Breast epithelium (tissue), 3 donors: Measurements from ENCODE around the gene TNN.

ENCODE experiments used
- POLR2A ChIP-seq: fragments of 450-650 bp; IDR thresholded peaks from one replicate; pipeline ENCODE4 v1.6.1; 2016; ENCODE audit warnings: antibody characterized with exemption, mild to moderate bottlenecking, moderate library complexity
- POLR2AphosphoS5 ChIP-seq, 3 donors: sonication (generic); formaldehyde crosslinking; IDR thresholded peaks; one replicate each; pipeline ENCODE4 v1.6.1; 2017; ENCODE audit warnings: antibody characterized with exemption in 3 of 3
- TF ChIP-seq, protein P1 (sequence below), 3 donors: fragments of 450-650 bp; IDR thresholded peaks; one replicate each; pipeline ENCODE4 v1.5.1; 2016 to 2017; ENCODE audit warnings: antibody characterized with exemption in 3 of 3, mild to moderate bottlenecking in 3 of 3, moderate library complexity in 3 of 3

DNA sequence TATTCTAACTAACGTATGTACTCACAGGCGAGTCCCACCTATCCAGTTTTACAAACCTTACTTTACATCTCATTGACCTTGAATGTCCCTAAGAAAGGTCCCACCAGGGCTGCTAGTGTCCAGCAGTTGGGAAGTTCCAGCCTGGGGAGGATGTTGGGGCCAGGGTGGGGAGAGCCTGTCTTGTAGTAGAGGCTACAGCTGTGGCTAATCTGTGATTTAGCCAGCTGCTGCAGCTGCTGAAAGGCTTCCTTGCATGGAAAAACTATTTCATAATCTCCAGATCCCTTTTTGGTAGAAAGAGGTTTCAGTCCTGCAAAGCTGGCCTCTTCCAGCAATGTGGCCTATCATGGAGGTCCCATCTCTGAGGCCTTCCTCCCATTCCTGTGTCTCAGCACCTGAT lies 23.1 kb downstream of the TNN start:
- TF ChIP-seq POLR2AphosphoS5 (IDR thresholded peaks at IDR 0.05), result no peak
- TF ChIP-seq, protein P1, sequence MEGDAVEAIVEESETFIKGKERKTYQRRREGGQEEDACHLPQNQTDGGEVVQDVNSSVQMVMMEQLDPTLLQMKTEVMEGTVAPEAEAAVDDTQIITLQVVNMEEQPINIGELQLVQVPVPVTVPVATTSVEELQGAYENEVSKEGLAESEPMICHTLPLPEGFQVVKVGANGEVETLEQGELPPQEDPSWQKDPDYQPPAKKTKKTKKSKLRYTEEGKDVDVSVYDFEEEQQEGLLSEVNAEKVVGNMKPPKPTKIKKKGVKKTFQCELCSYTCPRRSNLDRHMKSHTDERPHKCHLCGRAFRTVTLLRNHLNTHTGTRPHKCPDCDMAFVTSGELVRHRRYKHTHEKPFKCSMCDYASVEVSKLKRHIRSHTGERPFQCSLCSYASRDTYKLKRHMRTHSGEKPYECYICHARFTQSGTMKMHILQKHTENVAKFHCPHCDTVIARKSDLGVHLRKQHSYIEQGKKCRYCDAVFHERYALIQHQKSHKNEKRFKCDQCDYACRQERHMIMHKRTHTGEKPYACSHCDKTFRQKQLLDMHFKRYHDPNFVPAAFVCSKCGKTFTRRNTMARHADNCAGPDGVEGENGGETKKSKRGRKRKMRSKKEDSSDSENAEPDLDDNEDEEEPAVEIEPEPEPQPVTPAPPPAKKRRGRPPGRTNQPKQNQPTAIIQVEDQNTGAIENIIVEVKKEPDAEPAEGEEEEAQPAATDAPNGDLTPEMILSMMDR (IDR thresholded peaks at IDR 0.05), result no peak
- TF ChIP-seq POLR2A, result no peak
